Epithelial cell of proximal tubule (primary cell): Measurements from ENCODE around the gene ETF1. TPM values are rescaled to one million over a fixed set of nuclear protein-coding genes. Genes with fewer than 3 reads are reported as not detected.

Experiments
- DNase-seq: peaks from one replicate; pipeline ENCODE4 v3.0.0-alpha.2; 2011; ENCODE audit warnings: low read depth
- H3K4me3 ChIP-seq: 2 replicates; pipeline ENCODE4 v1.5.1; 2011; ENCODE audit warnings: low read depth, mild to moderate bottlenecking, low read length
- total RNA-seq: library from RNA; depleted of rRNA; stranded (reverse); fragments of >200 nt; gene quantifications from 2 replicates; pipeline ENCODE4 v1.2.3, GENCODE V29; 2015
- TF ChIP-seq, protein P1 (sequence below): conservative IDR thresholded peaks from 2 replicates; pipeline ENCODE4 v1.5.1; 2012; ENCODE audit warnings: low read depth, mild to moderate bottlenecking, low read length

Gene ETF1
- total RNA-seq, 1 donor from 2014 or later = 65.1 TPM

DNA sequence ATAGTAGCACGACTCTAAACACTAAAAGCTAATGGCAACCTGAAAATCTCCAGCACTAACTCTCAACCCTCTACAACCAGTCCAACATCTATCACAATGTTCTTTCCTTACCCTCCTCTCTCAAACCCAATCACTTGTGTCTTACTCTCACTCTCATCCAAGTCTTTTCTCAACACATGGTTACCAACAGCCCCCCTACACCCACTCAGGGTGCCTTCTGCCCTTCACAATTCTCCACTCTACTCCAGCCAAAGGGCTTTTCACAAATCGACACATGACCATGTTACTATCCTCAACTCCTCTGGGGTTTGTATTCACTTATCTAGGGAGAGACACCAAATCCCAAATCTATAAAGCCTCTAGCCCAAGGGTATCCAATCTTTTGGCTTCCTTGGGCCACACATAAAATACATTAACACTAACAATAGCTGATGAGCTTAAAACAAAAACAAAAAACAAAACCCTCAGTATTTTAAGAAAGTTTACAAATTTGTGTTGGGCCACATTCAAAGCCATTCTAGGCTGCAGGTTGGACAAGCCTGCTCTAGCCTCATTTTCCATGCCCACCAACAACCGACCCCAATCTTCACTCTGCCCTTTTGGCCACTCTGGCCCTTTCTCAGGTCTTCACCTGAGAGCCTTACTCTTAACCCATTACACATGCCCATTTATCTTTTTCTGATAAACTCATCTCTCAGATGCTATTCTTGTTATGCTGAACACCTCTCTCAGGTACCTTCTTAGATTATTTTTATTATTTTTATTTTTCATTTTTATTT lies 20.5 kb upstream of the ETF1 start:
- no peak overlapping the region for H3K4me3 ChIP-seq
- DNase-seq = no peak
- TF ChIP-seq, protein P1, sequence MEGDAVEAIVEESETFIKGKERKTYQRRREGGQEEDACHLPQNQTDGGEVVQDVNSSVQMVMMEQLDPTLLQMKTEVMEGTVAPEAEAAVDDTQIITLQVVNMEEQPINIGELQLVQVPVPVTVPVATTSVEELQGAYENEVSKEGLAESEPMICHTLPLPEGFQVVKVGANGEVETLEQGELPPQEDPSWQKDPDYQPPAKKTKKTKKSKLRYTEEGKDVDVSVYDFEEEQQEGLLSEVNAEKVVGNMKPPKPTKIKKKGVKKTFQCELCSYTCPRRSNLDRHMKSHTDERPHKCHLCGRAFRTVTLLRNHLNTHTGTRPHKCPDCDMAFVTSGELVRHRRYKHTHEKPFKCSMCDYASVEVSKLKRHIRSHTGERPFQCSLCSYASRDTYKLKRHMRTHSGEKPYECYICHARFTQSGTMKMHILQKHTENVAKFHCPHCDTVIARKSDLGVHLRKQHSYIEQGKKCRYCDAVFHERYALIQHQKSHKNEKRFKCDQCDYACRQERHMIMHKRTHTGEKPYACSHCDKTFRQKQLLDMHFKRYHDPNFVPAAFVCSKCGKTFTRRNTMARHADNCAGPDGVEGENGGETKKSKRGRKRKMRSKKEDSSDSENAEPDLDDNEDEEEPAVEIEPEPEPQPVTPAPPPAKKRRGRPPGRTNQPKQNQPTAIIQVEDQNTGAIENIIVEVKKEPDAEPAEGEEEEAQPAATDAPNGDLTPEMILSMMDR = no peak

DNA sequence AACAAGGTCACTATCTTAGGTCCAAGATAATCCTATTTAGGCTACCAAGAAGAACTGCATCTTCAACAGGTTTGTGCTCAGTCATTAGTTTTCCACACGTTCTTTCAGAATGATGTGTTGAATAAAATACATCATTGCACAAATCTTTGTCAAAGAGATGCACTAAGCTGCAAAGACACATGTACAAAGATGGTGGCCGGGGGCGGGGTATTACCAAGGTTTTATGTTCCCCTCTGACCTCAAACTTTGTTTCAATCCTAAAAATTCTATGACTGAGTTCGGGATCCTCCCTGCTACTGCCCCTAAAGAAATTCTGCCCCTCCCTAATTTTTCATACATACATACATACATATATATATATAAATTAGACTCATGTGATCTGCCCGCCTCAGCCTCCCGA lies 17.9 kb upstream of the ETF1 start:
- DNase-seq = no peak
- TF ChIP-seq, protein P1 = no peak
- no peak overlapping the region for H3K4me3 ChIP-seq

DNA sequence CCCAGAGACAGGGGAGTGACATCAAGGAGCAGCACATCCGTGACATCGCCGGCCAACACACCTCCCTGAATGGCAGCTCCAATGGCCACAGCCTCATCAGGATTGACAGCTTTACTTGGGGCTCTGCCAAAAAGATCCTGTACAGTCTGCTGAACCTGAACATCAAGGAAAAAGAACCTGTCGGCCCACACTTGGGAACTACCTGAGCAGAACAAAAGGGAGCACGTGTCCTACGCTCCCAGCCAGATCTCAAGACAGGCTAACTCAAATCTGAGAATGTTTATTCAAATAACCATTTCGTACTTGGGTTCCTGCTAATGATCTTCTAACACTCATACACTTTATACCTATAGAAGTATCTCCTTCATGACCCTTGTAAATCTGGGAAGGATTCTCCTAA lies 16.9 kb upstream of the ETF1 start:
- DNase-seq = no peak
- TF ChIP-seq, protein P1 = no peak

DNA sequence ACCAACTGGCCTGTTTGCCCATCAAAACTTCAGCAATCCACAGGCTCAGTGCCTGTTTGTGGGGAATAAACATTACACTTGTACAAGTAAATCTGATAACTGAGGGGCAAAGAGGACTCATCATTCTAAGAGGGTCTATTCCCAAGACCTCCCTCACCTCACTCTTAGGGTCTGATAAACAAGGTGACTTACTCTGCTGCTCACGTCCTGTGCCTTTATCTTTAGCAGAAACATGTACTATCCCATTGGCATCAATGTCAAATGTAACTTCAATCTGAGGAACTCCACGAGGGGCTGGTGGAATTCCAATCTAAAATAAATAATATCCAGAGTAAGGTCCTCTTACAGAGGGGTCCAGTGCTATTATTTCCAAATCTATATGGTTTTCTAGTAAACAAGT lies 14.6 kb upstream of the ETF1 start:
- TF ChIP-seq, protein P1 = no peak
- H3K4me3 ChIP-seq = no peak overlapping the region
- DNase-seq = no peak

More for the DNA sequence above, 16.9 kb upstream of the ETF1 start:
- no peak overlapping the region for H3K4me3 ChIP-seq

DNA sequence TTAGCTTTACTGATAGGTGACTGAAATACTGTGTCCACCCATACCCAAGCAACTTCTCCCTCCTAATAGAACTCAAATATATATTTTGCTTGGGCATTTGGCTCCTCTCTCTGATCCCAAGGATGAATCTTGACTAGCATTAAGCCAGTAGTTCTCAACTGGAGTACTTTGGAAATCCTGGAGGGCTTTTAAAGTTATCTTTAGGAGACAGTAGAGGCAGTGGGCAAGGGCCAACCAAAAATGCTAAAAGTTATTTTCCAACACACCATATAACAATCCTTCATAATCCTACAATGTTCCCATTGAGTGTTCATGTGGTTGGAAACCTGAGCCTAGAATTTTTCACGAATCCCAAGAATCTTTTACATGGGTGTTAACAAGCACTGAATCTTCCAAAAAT lies 11.1 kb upstream of the ETF1 start:
- no peak overlapping the region for H3K4me3 ChIP-seq
- no peak for DNase-seq
- TF ChIP-seq, protein P1 = no peak

DNA sequence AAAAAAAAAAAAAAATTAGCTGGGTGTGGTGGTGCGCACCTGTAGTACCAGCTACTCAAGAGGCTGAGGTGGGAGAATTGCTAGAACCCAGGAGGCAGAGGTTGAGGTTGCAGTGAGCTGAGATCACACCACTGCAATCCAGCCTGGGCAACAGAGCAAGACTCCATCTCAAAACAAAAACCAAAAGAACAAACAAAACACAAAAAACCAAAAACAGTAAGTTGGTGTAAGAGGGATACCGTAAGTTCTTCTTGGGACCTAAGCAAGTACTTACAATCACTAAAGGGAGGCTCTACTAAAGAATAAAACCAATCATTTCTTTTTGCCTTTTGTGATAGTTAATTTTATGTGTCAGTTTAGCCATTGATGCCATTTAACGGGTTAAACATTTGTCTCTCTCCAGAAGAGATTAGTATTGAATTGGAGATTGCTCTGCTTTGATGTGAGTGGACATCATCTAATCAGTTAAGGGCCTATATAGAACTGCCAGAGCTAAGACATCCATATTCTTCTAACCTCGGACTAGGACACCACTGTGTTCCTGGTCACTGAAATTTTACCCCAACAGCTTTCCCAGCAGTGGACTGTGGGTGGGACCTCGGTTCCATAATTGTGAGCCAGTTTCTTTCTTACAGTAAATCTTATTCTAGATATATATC lies 10.5 kb upstream of the ETF1 start:
- no peak for DNase-seq
- no peak overlapping the region for H3K4me3 ChIP-seq
- TF ChIP-seq, protein P1 = no peak
